Measurements from ENCODE around the gene TAGAP. TPM values are rescaled to one million over a fixed set of nuclear protein-coding genes. Genes with fewer than 3 reads are reported as not detected.

Gene TAGAP, protein sequence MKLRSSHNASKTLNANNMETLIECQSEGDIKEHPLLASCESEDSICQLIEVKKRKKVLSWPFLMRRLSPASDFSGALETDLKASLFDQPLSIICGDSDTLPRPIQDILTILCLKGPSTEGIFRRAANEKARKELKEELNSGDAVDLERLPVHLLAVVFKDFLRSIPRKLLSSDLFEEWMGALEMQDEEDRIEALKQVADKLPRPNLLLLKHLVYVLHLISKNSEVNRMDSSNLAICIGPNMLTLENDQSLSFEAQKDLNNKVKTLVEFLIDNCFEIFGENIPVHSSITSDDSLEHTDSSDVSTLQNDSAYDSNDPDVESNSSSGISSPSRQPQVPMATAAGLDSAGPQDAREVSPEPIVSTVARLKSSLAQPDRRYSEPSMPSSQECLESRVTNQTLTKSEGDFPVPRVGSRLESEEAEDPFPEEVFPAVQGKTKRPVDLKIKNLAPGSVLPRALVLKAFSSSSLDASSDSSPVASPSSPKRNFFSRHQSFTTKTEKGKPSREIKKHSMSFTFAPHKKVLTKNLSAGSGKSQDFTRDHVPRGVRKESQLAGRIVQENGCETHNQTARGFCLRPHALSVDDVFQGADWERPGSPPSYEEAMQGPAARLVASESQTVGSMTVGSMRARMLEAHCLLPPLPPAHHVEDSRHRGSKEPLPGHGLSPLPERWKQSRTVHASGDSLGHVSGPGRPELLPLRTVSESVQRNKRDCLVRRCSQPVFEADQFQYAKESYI
- total RNA-seq: 3.3 TPM

DNA sequence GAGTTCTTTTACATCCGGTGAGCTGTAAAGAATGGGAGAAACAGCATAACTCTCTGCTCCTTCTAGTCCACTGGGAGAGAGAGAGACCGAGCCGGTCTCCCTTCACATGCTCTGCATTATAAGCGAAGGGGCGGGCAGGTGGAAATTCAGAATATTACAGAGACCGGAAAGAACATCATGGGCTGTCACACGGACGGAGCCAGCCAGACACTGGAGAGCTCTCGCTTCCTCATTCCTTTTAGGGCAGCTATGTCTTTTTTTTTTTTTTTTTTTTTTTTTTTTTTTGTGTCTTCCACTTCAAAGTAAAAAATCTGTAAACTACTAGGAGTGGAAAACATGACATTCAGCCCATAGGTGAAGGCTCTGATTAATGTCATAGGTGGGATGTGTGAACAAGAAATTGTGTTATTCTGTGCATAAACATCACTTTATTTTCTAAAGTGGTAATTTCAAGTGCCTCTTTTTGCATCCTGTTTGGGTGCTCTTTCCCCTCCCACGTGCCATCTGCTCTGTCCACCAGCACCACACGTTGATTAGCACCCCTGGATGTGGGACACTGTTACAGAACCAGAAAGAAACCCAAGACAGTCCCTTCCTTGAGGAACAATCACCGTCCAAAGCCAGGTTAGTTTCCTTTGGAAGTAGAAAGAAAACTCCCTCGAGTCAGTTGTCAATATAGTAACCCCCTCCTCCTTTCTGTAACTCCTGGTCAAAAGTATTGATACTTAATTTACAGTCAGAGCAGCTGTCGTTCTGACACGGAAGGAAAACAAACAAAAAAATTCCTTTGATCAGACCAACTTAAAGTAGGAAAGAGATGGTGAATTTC is at the start of gene TAGAP:
Gene TAGAP (minus strand): TSS at position 93 of the 829 bp plus-strand sequence. CDS start 845 bp downstream, outside the sequence.

DNA sequence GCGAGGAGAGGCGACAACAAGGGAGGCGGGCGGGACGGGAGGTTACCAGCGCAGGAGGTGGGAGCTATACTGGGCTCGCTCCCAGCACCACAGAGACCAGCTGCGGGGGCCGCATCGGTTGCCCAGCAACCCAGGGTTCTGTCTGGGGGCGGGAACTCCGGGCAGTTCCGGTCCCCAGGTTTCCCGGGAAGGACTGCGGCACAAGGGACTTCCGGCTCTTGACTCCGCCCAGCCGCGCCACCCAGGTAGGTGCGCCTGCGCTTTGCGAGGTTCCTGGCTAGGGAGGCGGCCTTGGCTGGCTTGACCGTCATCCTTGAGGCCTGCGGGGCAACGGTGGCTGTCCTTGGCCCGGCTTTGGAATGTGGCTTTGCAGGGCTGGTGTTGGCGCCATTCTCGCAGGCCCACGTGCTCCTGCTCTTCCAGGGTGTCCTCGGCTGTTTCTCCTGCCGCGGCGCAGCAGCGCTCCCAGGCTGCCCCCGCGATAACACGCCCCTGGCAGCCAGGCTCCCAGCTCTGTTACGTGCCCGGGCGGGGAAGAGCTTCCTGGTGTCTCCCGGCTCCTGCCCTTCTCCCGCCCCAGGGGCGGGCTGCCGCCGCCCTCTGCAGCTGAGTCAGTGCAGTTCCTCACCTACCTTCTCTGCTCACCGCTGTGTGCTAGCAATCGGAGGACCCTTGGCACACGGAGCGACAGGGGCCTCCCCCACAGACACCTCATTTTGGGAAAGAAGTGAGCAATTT is 45.0 kb downstream of the TAGAP start, which contains the start of gene RSPH3:
Gene RSPH3 (minus strand): TSS at position 537 of the 738 bp plus-strand sequence. CDS start 652 bp downstream, outside the sequence.

Other genes with a start within 250 kb of the TAGAP start
- 134 TPM for gene EZR, start 225.6 kb downstream of the TAGAP start, total RNA-seq
- gene RSPH3, start 44.8 kb downstream of the TAGAP start, total RNA-seq: 14.2 TPM
- 16.2 TPM for gene FNDC1, start 124.4 kb upstream of the TAGAP start, total RNA-seq